Esophagus squamous epithelium (tissue), 5 donors: ENCODE measurements around the gene RSU1. TPM values are rescaled to one million over a fixed set of nuclear protein-coding genes. Genes with fewer than 3 reads are reported as not detected.

Experiments used
- DNase-seq: peaks from one replicate; lab custom pipeline; 2025; lab: John Stamatoyannopoulos, UW
- H3K27ac ChIP-seq, 4 donors: fragments of 200-600 bp; sonication (generic); one replicate each; pipeline ENCODE4 v1.5.1; 2016 to 2019; ENCODE audit warnings: mild to moderate bottlenecking in 1 of 4
- H3K27me3 ChIP-seq, 4 donors: fragments of 200-600 bp; sonication (generic); 1 replicate in 3 of 4; 2 replicates in 1 of 4; pipeline versions ENCODE4 v1.5.1 to v1.6.0; 2017 to 2021; ENCODE audit warnings: antibody characterized with exemption in 1 of 4
- H3K36me3 ChIP-seq, 3 donors: fragments of 200-600 bp; sonication (generic); one replicate each; pipeline ENCODE4 v1.5.1; 2016 to 2019
- H3K4me1 ChIP-seq, 3 donors: fragments of 200-600 bp; sonication (generic); one replicate each; pipeline ENCODE4 v1.5.1; 2017 to 2019
- H3K4me3 ChIP-seq, 4 donors: fragments of 200-600 bp; sonication (generic); 1 replicate in 3 of 4; 2 replicates in 1 of 4; pipeline ENCODE4 v1.5.1; 2016 to 2019; ENCODE audit warnings: mild to moderate bottlenecking in 2 of 4, moderate library complexity in 1 of 4
- H3K9me3 ChIP-seq, 3 donors: fragments of 200-600 bp; sonication (generic); one replicate each; pipeline ENCODE4 v1.5.1; 2016 to 2019
- POLR2A ChIP-seq, 4 donors: fragments of 450-650 bp; IDR thresholded peaks; one replicate each; pipeline ENCODE4 v1.6.1; 2017; ENCODE audit warnings: antibody characterized with exemption in 4 of 4, mild to moderate bottlenecking in 4 of 4, moderate library complexity in 3 of 4
- WGBS, 2 donors: methylation state at CpG; one replicate each; pipeline ENCODE4 v1.1.5; 2018; 5-methylcytosine and 5-hydroxymethylcytosine counted together
- intact Hi-C: fragments of 100-400 bp; cut with DNase I; formaldehyde crosslinking; loops from one replicate; pipeline ENCODE4 v1.15.0; 2022
- total RNA-seq, 4 donors: library from RNA; depleted of rRNA; stranded (reverse); fragments of >200 nt; gene quantifications; one replicate each; pipeline ENCODE4 v1.1.0, GENCODE V29; 2016
- TF ChIP-seq, protein P1 (sequence below), 6 experiments: fragments of 450-650 bp in 4 of 6; fragments of 200-600 bp in 2 of 6; sonication (generic) in 2 of 6; IDR thresholded peaks; one replicate each; pipeline ENCODE4 v1.5.1; 2016 to 2019; ENCODE audit warnings: antibody characterized with exemption in 6 of 6, mild to moderate bottlenecking in 4 of 6, moderate library complexity in 4 of 6
- donor health status: DM: yes; HTN: yes; CAD: no.

The RSU1 gene
- total RNA-seq, 4 donors from 2014 or later, result 43.5 to 61.5 (median 51.3) TPM

- 85 to 93% methylated on average over 5 of the region's 5 CpGs for WGBS, 2 donors
- Histone ChIP-seq H3K27ac (no peak overlapping the region), H3K36me3 (peaks cover 0 to 9% (median 0%) of the 10 kb centered on the region in 3 donors), H3K4me3 (no peak overlapping the region), H3K27me3 (no peaks in the 10 kb centered on the region), H3K4me1 (no peaks in the 10 kb centered on the region), H3K9me3 (peaks cover 0 to 22% (median 18%) of the 10 kb centered on the region in 3 donors)
- no peak for DNase-seq
- intact Hi-C loops, result no loop called here
- TF ChIP-seq, protein P1, sequence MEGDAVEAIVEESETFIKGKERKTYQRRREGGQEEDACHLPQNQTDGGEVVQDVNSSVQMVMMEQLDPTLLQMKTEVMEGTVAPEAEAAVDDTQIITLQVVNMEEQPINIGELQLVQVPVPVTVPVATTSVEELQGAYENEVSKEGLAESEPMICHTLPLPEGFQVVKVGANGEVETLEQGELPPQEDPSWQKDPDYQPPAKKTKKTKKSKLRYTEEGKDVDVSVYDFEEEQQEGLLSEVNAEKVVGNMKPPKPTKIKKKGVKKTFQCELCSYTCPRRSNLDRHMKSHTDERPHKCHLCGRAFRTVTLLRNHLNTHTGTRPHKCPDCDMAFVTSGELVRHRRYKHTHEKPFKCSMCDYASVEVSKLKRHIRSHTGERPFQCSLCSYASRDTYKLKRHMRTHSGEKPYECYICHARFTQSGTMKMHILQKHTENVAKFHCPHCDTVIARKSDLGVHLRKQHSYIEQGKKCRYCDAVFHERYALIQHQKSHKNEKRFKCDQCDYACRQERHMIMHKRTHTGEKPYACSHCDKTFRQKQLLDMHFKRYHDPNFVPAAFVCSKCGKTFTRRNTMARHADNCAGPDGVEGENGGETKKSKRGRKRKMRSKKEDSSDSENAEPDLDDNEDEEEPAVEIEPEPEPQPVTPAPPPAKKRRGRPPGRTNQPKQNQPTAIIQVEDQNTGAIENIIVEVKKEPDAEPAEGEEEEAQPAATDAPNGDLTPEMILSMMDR (IDR thresholded peaks at IDR 0.05), result no peak
- no peak for TF ChIP-seq POLR2A (IDR thresholded peaks at IDR 0.05)
Measured at GRCh38 chr10:16716051-16716450, 101.2 kb downstream of the RSU1 start.

- intact Hi-C loops, result no loop called here
- 93 to 96% methylated on average over 3 of the region's 3 CpGs for WGBS, 2 donors
Measured at GRCh38 chr10:16713290-16713689, 103.9 kb downstream of the RSU1 start.

DNA sequence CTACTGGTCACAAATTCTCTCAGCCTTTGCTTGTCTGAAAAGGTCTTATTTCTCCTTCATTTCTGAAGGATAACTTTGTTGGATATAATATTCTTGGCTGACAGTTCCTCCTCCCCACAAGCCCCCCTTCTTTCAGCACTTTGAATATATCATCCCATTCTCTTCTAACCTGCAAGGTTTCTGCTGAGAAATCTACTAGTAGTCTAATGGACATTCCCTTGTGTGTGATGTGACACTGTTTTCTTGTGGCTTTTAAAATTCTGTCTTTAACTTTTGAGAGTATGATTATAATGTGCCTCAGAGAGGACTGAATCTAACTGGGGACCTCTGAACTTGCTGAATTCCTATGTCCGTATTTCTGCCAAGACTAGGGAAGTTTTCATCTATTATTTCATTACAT lies 104.3 kb downstream of the RSU1 start:
- Histone ChIP-seq H3K4me1 (no peaks in the 10 kb centered on the region), H3K9me3 (peaks cover 0 to 22% (median 18%) of the 10 kb centered on the region in 3 donors), H3K36me3 (no peaks in the 10 kb centered on the region), H3K4me3 (no peak overlapping the region), H3K27me3 (no peaks in the 10 kb centered on the region), H3K27ac (no peak overlapping the region)
- DNase-seq, result no peak
- TF ChIP-seq, protein P1 (IDR thresholded peaks at IDR 0.05), result no peak
- TF ChIP-seq POLR2A (IDR thresholded peaks at IDR 0.05), result no peak
- 100% methylated on average over 1 of the region's 1 CpG for WGBS, 2 donors
- intact Hi-C loops, result no loop called here

More at GRCh38 chr10:16713290-16713689, 103.9 kb downstream of the RSU1 start:
- H3K27me3 ChIP-seq, result no peaks in the 10 kb centered on the region
- no peak overlapping the region for H3K4me3 ChIP-seq
- H3K4me1 ChIP-seq, result no peaks in the 10 kb centered on the region
- no peak overlapping the region for H3K27ac ChIP-seq
- no peak for DNase-seq
- TF ChIP-seq, protein P1 (IDR thresholded peaks at IDR 0.05), result no peak
- TF ChIP-seq POLR2A (IDR thresholded peaks at IDR 0.05), result no peak
- H3K9me3 ChIP-seq, result peaks cover 0 to 22% (median 18%) of the 10 kb centered on the region in 3 donors
- no peaks in the 10 kb centered on the region for H3K36me3 ChIP-seq

DNA sequence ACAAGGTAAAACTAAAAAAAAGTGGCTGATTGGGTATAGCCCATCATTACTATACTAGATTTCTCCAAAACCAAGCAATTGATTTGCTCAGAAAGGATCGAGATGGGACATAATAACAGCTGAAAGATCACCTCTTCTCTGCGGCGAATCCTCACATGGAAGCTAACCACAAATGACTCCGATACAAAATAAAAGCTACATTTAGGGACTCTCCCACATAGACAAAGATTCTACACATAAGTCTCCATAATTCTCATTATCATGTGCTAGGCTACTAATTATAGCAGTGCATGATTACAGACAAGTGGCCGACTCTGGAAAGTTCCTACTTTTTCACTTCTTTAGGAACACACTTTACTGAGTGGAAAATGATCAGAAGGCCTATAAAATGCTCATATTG lies 116.9 kb downstream of the RSU1 start:
- no peak for TF ChIP-seq POLR2A (IDR thresholded peaks at IDR 0.05)
- TF ChIP-seq, protein P1 (IDR thresholded peaks at IDR 0.05), result no peak
- H3K27ac ChIP-seq, result no peak overlapping the region
- no peaks in the 10 kb centered on the region for H3K27me3 ChIP-seq
- intact Hi-C loops, result no loop called here
- H3K4me3 ChIP-seq, result no peak overlapping the region
- no peak for DNase-seq
- 88 to 93% methylated on average over 5 of the region's 5 CpGs for WGBS, 2 donors
- H3K9me3 ChIP-seq, result no peaks in the 10 kb centered on the region
- no peaks in the 10 kb centered on the region for H3K36me3 ChIP-seq
- H3K4me1 ChIP-seq, result no peaks in the 10 kb centered on the region

DNA sequence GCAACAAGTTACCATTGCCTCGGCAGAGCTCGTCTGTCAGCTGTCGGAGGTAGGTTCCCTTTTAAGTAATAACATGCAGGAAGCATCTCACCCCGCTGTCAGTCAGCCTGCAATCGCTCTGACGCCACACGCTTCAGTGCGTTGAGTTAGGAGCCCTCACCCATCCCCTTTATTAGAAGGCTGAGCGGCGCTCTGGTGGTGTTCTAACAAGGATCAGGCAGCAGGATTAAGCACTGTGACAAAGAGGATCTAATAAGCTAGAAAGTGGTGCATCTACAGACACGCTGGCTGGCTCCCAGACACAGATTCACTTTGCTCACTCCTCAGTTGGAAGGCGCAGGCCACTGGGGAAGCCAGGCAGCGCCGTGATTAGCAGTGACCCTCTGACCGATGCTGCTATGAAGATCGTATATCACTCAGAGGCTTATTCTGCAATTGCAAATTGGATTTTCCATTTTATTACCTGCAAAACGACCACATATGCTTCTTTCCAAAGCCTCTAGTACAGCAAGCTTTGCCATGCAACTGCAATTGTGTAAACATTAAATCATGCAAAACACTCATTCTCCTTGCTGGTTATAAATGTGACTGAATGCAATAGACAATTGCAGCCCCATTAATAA lies 117.7 kb downstream of the RSU1 start:
- Histone ChIP-seq H3K9me3 (no peaks in the 10 kb centered on the region), H3K36me3 (peaks cover 0 to 5% (median 0%) of the 10 kb centered on the region in 3 donors), H3K27me3 (no peaks in the 10 kb centered on the region), H3K4me3 (no peak overlapping the region), H3K4me1 (no peaks in the 10 kb centered on the region), H3K27ac (no peak overlapping the region)
- intact Hi-C loops, result no loop called here
- no peak for DNase-seq
- no peak for TF ChIP-seq POLR2A (IDR thresholded peaks at IDR 0.05)
- TF ChIP-seq, protein P1 (IDR thresholded peaks at IDR 0.05), result no peak
- 88 to 89% methylated on average over 10 to 15 of the region's 17 CpGs for WGBS, 2 donors
